Activated CD8-positive, alpha-beta memory T cell treated with anti-CD3 and anti-CD28 coated beads, Interleukin-2, amount 50 U/mL, for 4 hours (primary cell): ENCODE results near the gene OR6Q1.
"Not testable (repeated sequence)": the region's sequence is repeated elsewhere in the genome, so short reads cannot be mapped to it uniquely, and the experiment has no call there.

ENCODE experiments used
- DNase-seq: peaks from one replicate; pipeline ENCODE4 v3.0.0-alpha.2; 2020

Gene OR6Q1

GRCh38 chr11:58030653-58031052 is at the start of gene OR6Q1:
OR6Q1 (plus strand) TSS chr11:58030953; CDS start chr11:58030953, 0 bp downstream.
- DNase-seq, result no peak

- DNase-seq, result no peak
These were observed 49.2 kb upstream of the OR6Q1 start for GRCh38 chr11:57981536-57981935.

- DNase-seq, result no peak
These were observed 48.0 kb upstream of the OR6Q1 start for GRCh38 chr11:57982776-57983175.

GRCh38 chr11:57983191-57983590 is 47.6 kb upstream of the OR6Q1 start:
- no peak for DNase-seq

- not testable (repeated sequence) for DNase-seq
These were observed 31.2 kb upstream of the OR6Q1 start for GRCh38 chr11:57999523-57999922.

- DNase-seq, result not testable (repeated sequence)
These were observed 30.7 kb upstream of the OR6Q1 start for GRCh38 chr11:58000021-58000420.

GRCh38 chr11:58000699-58001098 is 30.1 kb upstream of the OR6Q1 start:
- no peak for DNase-seq

GRCh38 chr11:58003036-58003435 is 27.7 kb upstream of the OR6Q1 start:
- DNase-seq, result no peak

GRCh38 chr11:58003591-58003990 is 27.2 kb upstream of the OR6Q1 start:
- no peak for DNase-seq

GRCh38 chr11:58004664-58005063 is 26.1 kb upstream of the OR6Q1 start:
- DNase-seq, result no peak

GRCh38 chr11:58006940-58007339 is 23.8 kb upstream of the OR6Q1 start:
- DNase-seq, result no peak

- no peak for DNase-seq
These were observed 19.0 kb upstream of the OR6Q1 start for GRCh38 chr11:58011771-58012170.

GRCh38 chr11:58023435-58023931 is 7.3 kb upstream of the OR6Q1 start, which contains the start of gene OR9Q1:
OR9Q1 (plus strand) TSS chr11:58023881; CDS start chr11:58179445, 155,564 bp downstream.
- DNase-seq, result no peak

GRCh38 chr11:58024601-58025091 is 6.1 kb upstream of the OR6Q1 start:
- DNase-seq, result no peak

GRCh38 chr11:58027341-58027740 is 3.4 kb upstream of the OR6Q1 start:
- DNase-seq, result no peak

- no peak for DNase-seq
These were observed 1.9 kb upstream of the OR6Q1 start for GRCh38 chr11:58028687-58029411.

- DNase-seq, result no peak
These were observed 3.7 kb downstream of the OR6Q1 start for GRCh38 chr11:58034471-58034870.

- DNase-seq, result no peak
These were observed 8.8 kb downstream of the OR6Q1 start for GRCh38 chr11:58039589-58039988.

- no peak for DNase-seq
These were observed 12.6 kb downstream of the OR6Q1 start for GRCh38 chr11:58043379-58043778.

GRCh38 chr11:58046231-58046630 is 15.5 kb downstream of the OR6Q1 start:
- no peak for DNase-seq

GRCh38 chr11:58047818-58048217 is 17.1 kb downstream of the OR6Q1 start:
- DNase-seq, result no peak

- no peak for DNase-seq
These were observed 25.2 kb downstream of the OR6Q1 start for GRCh38 chr11:58055806-58056401.

GRCh38 chr11:58057481-58057880 is 26.7 kb downstream of the OR6Q1 start:
- DNase-seq, result no peak
